Memory B cell (primary cell): Measurements from ENCODE around the gene FAM3D.

ENCODE experiments used
- ATAC-seq: fragments of 150-1000 bp; cut with Tn5 transposase; 2 replicates; pipeline ENCODE4 v1.10.0; 2021; ENCODE audit warnings: low read depth, mild to moderate bottlenecking, moderate library complexity
- DNase-seq, 2 donors: peaks; one replicate each; pipeline ENCODE4 v3.0.0; 2022; ENCODE audit warnings: low spot score in 2 of 2
- H3K27ac Mint-ChIP-seq: one replicate; pipeline ENCODE4 v1.8.0; 2022; ENCODE audit warnings: mild to moderate bottlenecking, moderate library complexity, mixed read lengths
- H3K27me3 Mint-ChIP-seq: one replicate; pipeline ENCODE4 v1.8.0; 2022; ENCODE audit warnings: mixed read lengths
- H3K36me3 Mint-ChIP-seq: one replicate; pipeline ENCODE4 v1.8.0; 2022; ENCODE audit warnings: mild to moderate bottlenecking, mixed read lengths
- H3K4me1 Mint-ChIP-seq: one replicate; pipeline ENCODE4 v1.8.0; 2022; ENCODE audit warnings: mixed read lengths
- H3K4me3 Mint-ChIP-seq: one replicate; pipeline ENCODE4 v1.8.0; 2022; ENCODE audit warnings: mild to moderate bottlenecking, moderate library complexity, mixed read lengths
- H3K9me3 Mint-ChIP-seq: one replicate; pipeline ENCODE4 v1.8.0; 2022; ENCODE audit warnings: mixed read lengths

The FAM3D gene

GRCh38 chr3:58635371-58636285, 30.9 kb downstream of the FAM3D start:
- H3K27ac Mint-ChIP-seq = no peak overlapping the region
- ATAC-seq (peak; percentile 50), DNase-seq (no peak)
- H3K4me3 Mint-ChIP-seq = no peak overlapping the region
- H3K36me3 Mint-ChIP-seq = no peaks in the 10 kb centered on the region
- H3K4me1 Mint-ChIP-seq = peaks cover 7% of the 10 kb centered on the region
- H3K27me3 Mint-ChIP-seq = peaks cover 12% of the 10 kb centered on the region
- no peaks in the 10 kb centered on the region for H3K9me3 Mint-ChIP-seq

GRCh38 chr3:58633157-58633865, 33.3 kb downstream of the FAM3D start:
- Mint-ChIP-seq H3K9me3 (no peaks in the 10 kb centered on the region), H3K27ac (peak overlapping the region; percentile 46), H3K27me3 (peaks cover 13% of the 10 kb centered on the region), H3K4me3 (no peak overlapping the region), H3K36me3 (no peaks in the 10 kb centered on the region), H3K4me1 (peaks cover 7% of the 10 kb centered on the region)
- no peak for ATAC-seq
- DNase-seq = no peak

- H3K9me3 Mint-ChIP-seq = no peaks in the 10 kb centered on the region
- H3K27me3 Mint-ChIP-seq = peaks cover 15% of the 10 kb centered on the region
- peaks cover 7% of the 10 kb centered on the region for H3K4me1 Mint-ChIP-seq
- H3K4me3 Mint-ChIP-seq = no peak overlapping the region
- no peak overlapping the region for H3K27ac Mint-ChIP-seq
- no peaks in the 10 kb centered on the region for H3K36me3 Mint-ChIP-seq
- ATAC-seq (no peak), DNase-seq (no peak)
Observed at GRCh38 chr3:58631742-58632141, 34.8 kb downstream of the FAM3D start.

GRCh38 chr3:58630710-58631092, 35.9 kb downstream of the FAM3D start:
- Mint-ChIP-seq H3K27me3 (peaks cover 12% of the 10 kb centered on the region), H3K4me3 (no peak overlapping the region), H3K9me3 (no peaks in the 10 kb centered on the region), H3K36me3 (no peaks in the 10 kb centered on the region), H3K27ac (no peak overlapping the region), H3K4me1 (peaks cover 2% of the 10 kb centered on the region)
- no peak for ATAC-seq
- DNase-seq = no peak

- Mint-ChIP-seq H3K4me1 (no peaks in the 10 kb centered on the region), H3K4me3 (no peak overlapping the region), H3K27me3 (peaks cover 12% of the 10 kb centered on the region), H3K36me3 (no peaks in the 10 kb centered on the region), H3K27ac (no peak overlapping the region), H3K9me3 (no peaks in the 10 kb centered on the region)
- peak; percentile 64 for ATAC-seq
- peak; percentile 69 to 78 for DNase-seq
Observed at GRCh38 chr3:58630076-58630709, 36.4 kb downstream of the FAM3D start.

GRCh38 chr3:58629629-58630028, 36.9 kb downstream of the FAM3D start:
- Mint-ChIP-seq H3K4me1 (no peaks in the 10 kb centered on the region), H3K27ac (no peak overlapping the region), H3K9me3 (no peaks in the 10 kb centered on the region), H3K4me3 (no peak overlapping the region), H3K27me3 (peaks cover 12% of the 10 kb centered on the region), H3K36me3 (no peaks in the 10 kb centered on the region)
- DNase-seq (no peak), ATAC-seq (no peak)

GRCh38 chr3:58628823-58629562, 37.6 kb downstream of the FAM3D start:
- Mint-ChIP-seq H3K27ac (no peak overlapping the region), H3K36me3 (no peaks in the 10 kb centered on the region), H3K4me3 (no peak overlapping the region), H3K9me3 (no peaks in the 10 kb centered on the region), H3K27me3 (peaks cover 12% of the 10 kb centered on the region), H3K4me1 (no peaks in the 10 kb centered on the region)
- ATAC-seq = no peak
- no peak for DNase-seq

- no peaks in the 10 kb centered on the region for H3K4me1 Mint-ChIP-seq
- no peak for DNase-seq
- no peak for ATAC-seq
- H3K4me3 Mint-ChIP-seq = no peak overlapping the region
- no peak overlapping the region for H3K27ac Mint-ChIP-seq
- H3K9me3 Mint-ChIP-seq = no peaks in the 10 kb centered on the region
- peaks cover 7% of the 10 kb centered on the region for H3K27me3 Mint-ChIP-seq
- no peaks in the 10 kb centered on the region for H3K36me3 Mint-ChIP-seq
Observed at GRCh38 chr3:58627941-58628340, 38.6 kb downstream of the FAM3D start.

- no peak for DNase-seq
- H3K4me3 Mint-ChIP-seq = no peak overlapping the region
Observed at GRCh38 chr3:58627570-58627885, 39.0 kb downstream of the FAM3D start.

GRCh38 chr3:58626841-58627569, 39.6 kb downstream of the FAM3D start:
- Mint-ChIP-seq H3K36me3 (no peaks in the 10 kb centered on the region), H3K9me3 (no peaks in the 10 kb centered on the region), H3K4me1 (no peaks in the 10 kb centered on the region), H3K27ac (no peak overlapping the region), H3K27me3 (peaks cover 7% of the 10 kb centered on the region), H3K4me3 (no peak overlapping the region)
- DNase-seq = no peak
- no peak for ATAC-seq

More at GRCh38 chr3:58627570-58627885, 39.0 kb downstream of the FAM3D start:
- no peak for ATAC-seq
- Mint-ChIP-seq H3K4me1 (no peaks in the 10 kb centered on the region), H3K9me3 (no peaks in the 10 kb centered on the region), H3K27me3 (peaks cover 7% of the 10 kb centered on the region), H3K36me3 (no peaks in the 10 kb centered on the region), H3K27ac (no peak overlapping the region)

GRCh38 chr3:58625196-58625824, 41.3 kb downstream of the FAM3D start:
- H3K4me1 Mint-ChIP-seq = no peaks in the 10 kb centered on the region
- ATAC-seq (no peak), DNase-seq (no peak)
- H3K36me3 Mint-ChIP-seq = no peaks in the 10 kb centered on the region
- no peak overlapping the region for H3K27ac Mint-ChIP-seq
- no peaks in the 10 kb centered on the region for H3K9me3 Mint-ChIP-seq
- no peak overlapping the region for H3K4me3 Mint-ChIP-seq
- peaks cover 2% of the 10 kb centered on the region for H3K27me3 Mint-ChIP-seq

- ATAC-seq (no peak), DNase-seq (no peak)
- no peaks in the 10 kb centered on the region for H3K9me3 Mint-ChIP-seq
- H3K4me3 Mint-ChIP-seq = no peak overlapping the region
- H3K36me3 Mint-ChIP-seq = no peaks in the 10 kb centered on the region
- peaks cover 2% of the 10 kb centered on the region for H3K27me3 Mint-ChIP-seq
- H3K27ac Mint-ChIP-seq = no peak overlapping the region
- H3K4me1 Mint-ChIP-seq = peaks cover 2% of the 10 kb centered on the region
Observed at GRCh38 chr3:58624550-58624949, 42.0 kb downstream of the FAM3D start.

- no peak overlapping the region for H3K4me3 Mint-ChIP-seq
- DNase-seq (no peak), ATAC-seq (no peak)
- no peaks in the 10 kb centered on the region for H3K9me3 Mint-ChIP-seq
- no peak overlapping the region for H3K27ac Mint-ChIP-seq
- no peaks in the 10 kb centered on the region for H3K36me3 Mint-ChIP-seq
- peaks cover 3% of the 10 kb centered on the region for H3K4me1 Mint-ChIP-seq
- H3K27me3 Mint-ChIP-seq = peaks cover 2% of the 10 kb centered on the region
Observed at GRCh38 chr3:58623961-58624360, 42.6 kb downstream of the FAM3D start.
